NB4 (cell line): ENCODE results near the gene ABCB6.

Source experiments
- DNase-seq: peaks from one replicate; pipeline ENCODE4 v3.0.0; 2010; ENCODE audit warnings: low read depth
- H3K4me3 ChIP-seq: one replicate; pipeline ENCODE4 v1.5.1; 2011; ENCODE audit warnings: mild to moderate bottlenecking, low read depth, low read length, moderate library complexity
- CTCF ChIP-seq: IDR thresholded peaks from one replicate; pipeline ENCODE4 v1.5.1; 2012; ENCODE audit warnings: low read depth, low read length
- MAX ChIP-seq: IDR thresholded peaks from 2 replicates; pipeline ENCODE4 v1.6.1; 2011; ENCODE audit warnings: low read depth, low read length
- MYC ChIP-seq: IDR thresholded peaks from 2 replicates; pipeline ENCODE4 v1.6.1; 2011; ENCODE audit warnings: low read depth, low read length
- POLR2A ChIP-seq: IDR thresholded peaks from 2 replicates; pipeline ENCODE4 v1.6.1; 2011; ENCODE audit warnings: mild to moderate bottlenecking; ENCODE audit not compliant: insufficient read length; ENCODE audit errors: extremely low read depth

ABCB6 gene

GRCh38 chr2:219245899-219246230 lies 27.1 kb upstream of the ABCB6 start:
- DNase-seq = peak; percentile 22
- H3K4me3 ChIP-seq = peak overlapping the region; percentile 91
- TF ChIP-seq MAX (no peak), CTCF (no peak), MYC (no peak), POLR2A (no peak)

GRCh38 chr2:219245148-219245898 lies 26.6 kb upstream of the ABCB6 start, which contains the start of the genes GLB1L and STK16:
TSS of gene GLB1L (minus strand) at chr2:219245444. CDS start at chr2:219243573, 1,871 bp downstream.
TSS of gene STK16 (plus strand) at chr2:219245479. CDS start at chr2:219246000, 521 bp downstream.
- H3K4me3 ChIP-seq = peak within 1 kb of the TSS; percentile 91
- DNase-seq = peak; percentile 95
- no peak; the same call in 1 of the 2 replicates for TF ChIP-seq MYC
- no peak for TF ChIP-seq CTCF
- no peak for TF ChIP-seq MAX
- TF ChIP-seq POLR2A = peak; percentile 82

GRCh38 chr2:219244789-219245147 lies 26.0 kb upstream of the ABCB6 start:
- TF ChIP-seq CTCF = no peak
- no peak for TF ChIP-seq POLR2A
- no peak for TF ChIP-seq MAX
- DNase-seq = no peak
- H3K4me3 ChIP-seq = peak overlapping the region; percentile 91

- TF ChIP-seq CTCF (no peak), MAX (no peak), MYC (no peak), POLR2A (no peak)
- no peak for DNase-seq
- H3K4me3 ChIP-seq = no peak overlapping the region
Observed at GRCh38 chr2:219243291-219243761, 24.6 kb upstream of the ABCB6 start.

GRCh38 chr2:219234331-219234730 lies 15.6 kb upstream of the ABCB6 start:
- no peak for DNase-seq

More at GRCh38 chr2:219234331-219234730, 15.6 kb upstream of the ABCB6 start:
- TF ChIP-seq MYC (no peak), POLR2A (no peak), MAX (no peak), CTCF (no peak)
- no peak overlapping the region for H3K4me3 ChIP-seq
